HG03025 (cell line): Measurements from ENCODE around the gene AUTS2.

ENCODE experiments used
- ATAC-seq: cut with Tn5 transposase; IDR thresholded peaks from one replicate; pipeline ENCODE4 v1.9.1; 2021; ENCODE audit warnings: mild to moderate bottlenecking, moderate library complexity; ENCODE audit not compliant: unreplicated experiment, low FRiP score

Gene AUTS2

GRCh38 chr7:70494225-70495032 lies 896.2 kb downstream of the AUTS2 start:
- ATAC-seq = no peak

GRCh38 chr7:70495033-70495376 lies 896.7 kb downstream of the AUTS2 start:
- ATAC-seq = no peak

- no peak for ATAC-seq
Measured at GRCh38 chr7:70497793-70498192, 899.5 kb downstream of the AUTS2 start.

- no peak for ATAC-seq
Measured at GRCh38 chr7:70498232-70498992, 900.1 kb downstream of the AUTS2 start.

GRCh38 chr7:70500261-70500660 lies 902.0 kb downstream of the AUTS2 start:
- no peak for ATAC-seq

- ATAC-seq = no peak
Measured at GRCh38 chr7:70502117-70502863, 904.0 kb downstream of the AUTS2 start.

GRCh38 chr7:70504254-70504653 lies 906.0 kb downstream of the AUTS2 start:
- ATAC-seq = no peak

GRCh38 chr7:70505468-70505867 lies 907.2 kb downstream of the AUTS2 start:
- ATAC-seq = no peak

- ATAC-seq = no peak
Measured at GRCh38 chr7:70505886-70506285, 907.6 kb downstream of the AUTS2 start.

GRCh38 chr7:70506434-70506833 lies 908.2 kb downstream of the AUTS2 start:
- ATAC-seq = no peak

- ATAC-seq = no peak
Measured at GRCh38 chr7:70512144-70512543, 913.9 kb downstream of the AUTS2 start.

- ATAC-seq = no peak
Measured at GRCh38 chr7:70512761-70513160, 914.5 kb downstream of the AUTS2 start.

GRCh38 chr7:70520611-70521010 lies 922.3 kb downstream of the AUTS2 start:
- no peak for ATAC-seq

GRCh38 chr7:70523249-70523988 lies 925.1 kb downstream of the AUTS2 start:
- ATAC-seq = no peak

GRCh38 chr7:70523989-70524351 lies 925.7 kb downstream of the AUTS2 start:
- no peak for ATAC-seq

- ATAC-seq = no peak
Measured at GRCh38 chr7:70525991-70526390, 927.7 kb downstream of the AUTS2 start.

GRCh38 chr7:70527520-70528115 lies 929.3 kb downstream of the AUTS2 start:
- no peak for ATAC-seq

GRCh38 chr7:70529436-70529835 lies 931.2 kb downstream of the AUTS2 start:
- ATAC-seq = no peak

- no peak for ATAC-seq
Measured at GRCh38 chr7:70529914-70530585, 931.8 kb downstream of the AUTS2 start.

- no peak for ATAC-seq
Measured at GRCh38 chr7:70533614-70534013, 935.3 kb downstream of the AUTS2 start.
